ENCODE measurements around the gene PYGO1.

- TF ChIP-seq, protein P1, sequence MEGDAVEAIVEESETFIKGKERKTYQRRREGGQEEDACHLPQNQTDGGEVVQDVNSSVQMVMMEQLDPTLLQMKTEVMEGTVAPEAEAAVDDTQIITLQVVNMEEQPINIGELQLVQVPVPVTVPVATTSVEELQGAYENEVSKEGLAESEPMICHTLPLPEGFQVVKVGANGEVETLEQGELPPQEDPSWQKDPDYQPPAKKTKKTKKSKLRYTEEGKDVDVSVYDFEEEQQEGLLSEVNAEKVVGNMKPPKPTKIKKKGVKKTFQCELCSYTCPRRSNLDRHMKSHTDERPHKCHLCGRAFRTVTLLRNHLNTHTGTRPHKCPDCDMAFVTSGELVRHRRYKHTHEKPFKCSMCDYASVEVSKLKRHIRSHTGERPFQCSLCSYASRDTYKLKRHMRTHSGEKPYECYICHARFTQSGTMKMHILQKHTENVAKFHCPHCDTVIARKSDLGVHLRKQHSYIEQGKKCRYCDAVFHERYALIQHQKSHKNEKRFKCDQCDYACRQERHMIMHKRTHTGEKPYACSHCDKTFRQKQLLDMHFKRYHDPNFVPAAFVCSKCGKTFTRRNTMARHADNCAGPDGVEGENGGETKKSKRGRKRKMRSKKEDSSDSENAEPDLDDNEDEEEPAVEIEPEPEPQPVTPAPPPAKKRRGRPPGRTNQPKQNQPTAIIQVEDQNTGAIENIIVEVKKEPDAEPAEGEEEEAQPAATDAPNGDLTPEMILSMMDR (IDR thresholded peaks at IDR 0.05), result no peak
- TF ChIP-seq POLR2A (IDR thresholded peaks at IDR 0.05), result no peak
Observed at GRCh38 chr15:55530861-55531313, 57.3 kb downstream of the PYGO1 start.

All from heart left ventricle (tissue), 13 donors.